Mesenteric fat pad (tissue), 1 donor: ENCODE measurements around the gene CRADD. TPM values are rescaled to one million over a fixed set of nuclear protein-coding genes. Genes with fewer than 3 reads are reported as not detected.
"Not testable (repeated sequence)": the region's sequence is repeated elsewhere in the genome, so short reads cannot be mapped to it uniquely, and the experiment has no call there.

Source experiments
- DNase-seq: peaks from one replicate; pipeline ENCODE4 v3.0.0-alpha.2; 2020; ENCODE audit warnings: low spot score
- total RNA-seq: library from RNA; stranded (reverse); fragmentation: NEBNext Ultra II Directional; extraction: Animal tissue kit (Norgen Biotek cat#: 25700); gene quantifications from one replicate; pipeline ENCODE4 v1.2.1, GENCODE V29; 2021
- donor health status: DM: yes; HTN: yes; CAD: no.

CRADD gene
- total RNA-seq, 1 donor from 2014 or later, result 20.4 TPM

DNA sequence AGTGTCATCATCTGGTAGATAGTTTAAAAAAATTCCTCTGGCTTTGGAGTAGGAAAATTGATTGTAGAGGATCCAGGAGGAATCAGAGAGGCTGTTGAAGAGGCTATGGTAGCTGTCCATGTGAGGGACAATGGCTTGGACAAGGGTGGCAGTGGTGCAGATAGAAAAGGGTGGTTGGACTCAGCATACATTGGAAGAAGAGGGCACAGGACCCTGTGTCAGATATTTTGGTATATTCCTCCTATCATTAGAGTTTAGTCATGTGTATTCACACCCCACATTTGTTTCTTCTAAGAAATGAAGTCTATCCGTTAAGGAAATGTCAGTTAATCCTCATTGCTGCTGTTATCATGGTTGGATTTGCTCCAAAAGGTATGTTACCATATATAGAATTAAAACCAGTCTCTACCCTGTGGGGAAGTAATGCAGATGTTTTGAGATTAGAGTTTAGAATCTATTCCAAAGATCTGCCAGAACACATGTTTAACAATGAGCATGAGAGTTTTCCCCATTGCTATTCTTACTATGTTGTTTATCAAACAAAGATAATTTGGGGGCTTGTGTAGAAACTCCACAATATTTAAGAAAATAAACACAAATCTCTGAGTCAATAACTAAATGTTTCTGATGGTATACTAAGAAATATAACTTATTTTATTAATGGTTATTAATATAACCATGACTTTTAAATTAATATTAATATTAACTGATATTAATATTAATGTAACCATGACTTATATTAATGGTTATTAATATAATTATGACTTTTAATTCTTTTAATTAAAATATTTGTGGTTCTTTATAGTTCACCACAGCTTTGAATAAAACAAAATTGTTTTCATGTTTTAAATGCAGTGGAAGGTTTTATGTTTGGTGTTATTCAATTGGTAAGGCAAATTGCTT, 80.9 kb downstream of the CRADD start:
- no peak for DNase-seq

- DNase-seq, result no peak
Measured at GRCh38 chr12:93758801-93759373, 81.7 kb downstream of the CRADD start.

- no peak for DNase-seq
Measured at GRCh38 chr12:93759512-93760081, 82.4 kb downstream of the CRADD start.

DNA sequence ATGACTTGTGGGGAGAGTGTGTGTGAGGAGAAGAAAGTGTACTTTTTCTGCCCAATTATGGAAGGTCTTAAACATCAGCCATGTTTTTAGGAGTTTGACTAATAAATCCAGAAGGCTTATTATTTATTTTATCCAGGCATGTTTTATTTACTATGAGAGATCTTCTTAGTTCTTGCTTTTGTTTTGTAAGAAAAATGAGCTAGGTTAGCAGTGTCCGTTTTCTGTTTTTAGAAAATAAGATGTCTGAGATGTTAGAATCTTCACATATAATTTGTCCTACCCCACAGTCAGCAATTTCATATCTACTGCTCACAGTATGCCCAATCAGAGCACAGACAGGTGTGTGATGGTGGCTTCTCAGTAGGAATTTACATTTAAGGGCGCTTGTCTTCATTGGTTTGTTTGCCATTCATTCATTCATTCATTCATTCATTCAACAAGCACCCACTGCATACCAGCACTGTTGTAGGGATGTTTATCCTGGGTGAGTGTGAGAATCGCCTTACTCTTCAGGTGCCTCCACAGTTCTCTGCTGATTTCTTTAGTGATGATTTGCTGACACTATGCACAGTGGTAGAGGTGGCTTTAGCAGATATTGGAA, 83.2 kb downstream of the CRADD start:
- DNase-seq, result no peak

- DNase-seq, result no peak
Measured at GRCh38 chr12:93762059-93762719, 85.0 kb downstream of the CRADD start.

DNA sequence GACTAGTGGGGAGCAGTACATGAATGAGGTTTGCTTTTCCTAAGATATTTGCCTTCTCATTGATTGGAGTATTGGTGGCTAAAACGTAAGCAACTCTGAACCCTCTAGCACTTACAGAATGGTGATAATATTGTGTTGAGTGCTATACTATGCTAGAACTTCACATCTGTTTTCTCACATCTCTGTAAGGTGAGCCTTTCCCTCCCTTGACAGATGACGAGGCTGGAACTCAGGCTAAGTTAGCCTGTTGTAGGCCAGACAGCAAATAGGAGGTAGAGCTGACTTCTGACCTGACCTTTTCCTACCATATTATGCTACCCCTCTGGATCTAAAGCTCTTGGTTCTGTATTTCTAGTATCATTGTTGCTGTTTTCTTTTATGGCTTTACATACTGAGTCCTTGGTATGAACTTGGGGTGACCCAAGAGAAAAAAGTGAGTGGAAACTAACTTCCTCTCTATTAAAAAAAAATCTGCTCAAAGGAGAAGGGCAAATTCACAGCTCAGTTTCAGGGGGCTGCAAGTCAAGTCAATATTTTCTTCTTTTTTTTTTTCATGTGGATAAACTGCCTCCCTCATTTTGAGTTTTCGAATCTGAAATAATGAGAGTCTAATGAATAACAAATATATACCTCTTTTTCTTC, 85.9 kb downstream of the CRADD start:
- DNase-seq, result no peak

- no peak for DNase-seq
Measured at GRCh38 chr12:93763746-93764147, 86.6 kb downstream of the CRADD start.

- DNase-seq, result no peak
Measured at GRCh38 chr12:93766371-93766770, 89.2 kb downstream of the CRADD start.

- no peak for DNase-seq
Measured at GRCh38 chr12:93766796-93767523, 89.8 kb downstream of the CRADD start.

DNA sequence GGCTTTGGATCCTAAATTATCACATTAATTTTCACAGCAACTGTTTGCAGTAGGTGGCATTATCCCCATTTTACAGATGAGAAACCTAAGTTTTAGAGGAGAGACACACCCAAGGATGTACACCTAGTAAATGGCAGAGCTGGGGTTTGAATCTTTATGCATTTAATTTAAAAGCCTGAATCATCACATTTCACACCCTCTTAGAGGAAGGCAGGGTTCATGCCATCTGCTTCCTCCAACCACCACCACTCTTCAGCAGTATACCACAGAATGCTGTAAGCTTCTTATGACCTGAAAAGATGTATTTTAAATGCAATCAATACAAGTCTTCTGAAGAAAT, 90.3 kb downstream of the CRADD start:
- no peak for DNase-seq

DNA sequence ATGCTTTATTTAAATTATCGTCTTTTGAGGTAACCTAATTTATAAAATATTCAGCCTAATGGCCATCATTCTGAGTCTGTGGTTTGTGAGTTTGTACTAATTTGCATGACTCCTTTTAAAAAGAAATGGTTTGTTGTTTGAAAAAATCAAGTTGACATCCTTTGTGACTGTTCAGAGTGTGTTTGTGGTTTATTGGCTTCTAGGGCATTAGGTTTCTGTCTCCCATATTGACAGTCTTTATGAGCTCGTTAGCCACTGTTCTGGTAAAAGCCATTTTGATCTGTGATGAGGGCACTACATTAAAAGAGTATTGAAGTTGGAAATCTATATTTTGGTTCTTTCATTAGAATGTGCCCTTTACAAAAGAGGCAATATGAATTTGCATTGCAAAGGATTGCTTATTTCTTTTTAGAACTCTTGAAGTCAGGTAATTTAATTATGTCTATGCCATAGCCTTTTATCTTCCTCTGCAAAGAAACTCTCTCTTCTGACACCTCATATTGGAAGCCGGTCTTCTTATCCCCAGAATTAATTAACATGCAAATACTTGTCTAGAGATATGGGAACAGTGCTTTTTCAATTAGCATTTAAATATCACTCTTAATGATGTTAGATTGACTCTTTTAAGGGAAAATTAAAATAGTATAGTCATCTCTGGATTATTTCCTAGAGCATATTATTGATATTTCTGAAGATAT, 95.0 kb downstream of the CRADD start:
- no peak for DNase-seq

GRCh38 chr12:93773122-93773871, 96.1 kb downstream of the CRADD start:
- DNase-seq, result no peak

DNA sequence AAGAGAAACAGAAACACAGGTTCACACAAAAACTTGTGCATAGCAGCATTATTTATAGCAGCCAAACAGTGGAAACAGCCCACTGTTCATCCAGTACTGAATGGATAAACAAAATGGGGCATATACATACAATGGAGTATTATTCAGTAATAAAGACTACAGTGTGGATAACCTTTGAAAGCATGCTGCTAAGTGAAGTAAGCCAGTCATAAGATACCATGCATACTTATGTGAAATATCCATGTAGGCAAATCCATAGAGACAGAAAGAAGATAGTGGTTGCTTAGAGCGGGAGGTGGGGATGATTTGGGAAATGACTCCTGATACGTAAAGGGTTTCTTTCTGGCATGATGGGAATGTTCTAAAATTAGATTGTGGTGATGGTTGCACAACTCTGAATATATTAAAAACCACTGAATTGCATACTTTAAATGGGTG, 99.4 kb downstream of the CRADD start:
- DNase-seq, result no peak

DNA sequence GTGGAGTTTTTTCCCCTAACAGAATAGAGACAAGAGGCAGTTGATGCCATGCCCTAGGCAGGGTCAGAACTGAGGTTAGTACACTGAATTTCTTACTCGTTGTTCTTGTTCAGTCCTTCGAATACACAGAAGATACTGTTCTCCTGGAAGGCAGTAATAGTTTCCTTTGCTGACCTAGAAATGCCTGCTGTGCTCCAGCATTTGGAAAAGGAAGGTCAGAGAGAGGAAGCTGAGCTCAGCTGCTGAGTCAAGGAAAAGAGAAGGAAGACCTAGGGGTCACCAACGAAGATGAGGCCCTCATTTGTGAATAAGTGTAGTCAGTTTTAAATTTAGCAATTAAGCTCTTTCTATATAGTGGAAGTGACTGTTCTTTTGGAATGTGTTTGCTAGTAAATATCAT, 100.1 kb downstream of the CRADD start:
- no peak for DNase-seq

GRCh38 chr12:93778306-93778705, 101.1 kb downstream of the CRADD start:
- no peak for DNase-seq

GRCh38 chr12:93778766-93779165, 101.6 kb downstream of the CRADD start:
- DNase-seq, result no peak

DNA sequence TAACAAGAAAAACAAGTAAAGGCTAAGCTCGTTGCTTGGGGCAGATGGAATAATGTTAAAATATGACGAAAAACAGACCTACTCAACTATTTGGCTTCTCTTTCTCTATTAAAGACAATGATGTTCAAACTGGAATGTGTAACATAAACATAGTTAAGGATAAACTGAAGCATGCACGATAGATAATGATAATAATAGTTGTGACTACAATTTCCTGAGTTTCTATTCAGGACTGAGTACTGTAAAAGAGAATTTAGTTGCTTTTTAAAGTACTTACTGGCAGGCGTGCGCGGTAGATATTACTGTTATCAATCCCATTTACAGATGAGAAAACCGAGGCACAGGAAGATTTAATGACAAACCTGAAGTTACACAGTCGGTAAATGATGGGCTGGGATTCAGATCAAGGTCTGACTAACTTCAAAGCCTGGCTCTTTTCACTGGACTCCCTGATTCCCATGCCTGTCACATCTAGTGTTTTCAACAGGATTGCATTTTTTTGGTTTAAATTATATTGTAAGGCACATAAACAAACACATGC, 103.0 kb downstream of the CRADD start:
- no peak for DNase-seq

DNA sequence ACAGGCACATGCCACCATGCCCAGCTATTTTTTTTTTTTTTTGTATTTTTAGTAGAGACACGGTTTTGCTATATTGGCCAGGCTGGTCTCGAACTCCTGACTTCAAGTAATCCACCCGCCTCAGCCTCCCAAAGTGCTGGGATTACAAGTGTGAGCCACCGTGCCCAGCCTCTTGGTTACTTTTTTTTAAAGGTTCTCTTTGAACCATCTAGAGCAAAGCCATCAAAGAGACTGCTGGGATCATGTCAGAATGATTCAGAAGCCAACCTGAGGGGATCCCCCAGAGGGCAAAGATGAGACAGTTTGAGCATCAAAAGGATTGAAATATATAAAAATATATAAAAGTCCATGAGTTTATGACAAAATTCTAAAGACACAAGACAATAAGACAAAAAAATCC, 103.7 kb downstream of the CRADD start:
- DNase-seq, result not testable (repeated sequence)

DNA sequence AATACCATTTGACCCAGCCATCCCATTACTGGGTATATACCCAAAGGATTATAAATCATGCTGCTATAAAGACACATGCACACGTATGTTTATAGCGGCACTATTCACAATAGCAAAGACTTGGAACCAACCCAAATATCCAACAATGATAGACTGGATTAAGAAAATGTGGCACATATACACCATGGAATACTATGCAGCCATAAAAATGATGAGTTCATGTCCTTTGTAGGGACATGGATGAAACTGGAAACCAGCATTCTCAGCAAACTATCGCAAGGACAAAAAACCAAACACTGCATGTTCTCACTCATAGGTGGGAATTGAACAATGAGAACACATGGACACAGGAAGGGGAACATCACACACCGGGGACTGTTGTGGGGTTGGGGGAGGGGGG, 104.8 kb downstream of the CRADD start:
- DNase-seq, result not testable (repeated sequence)
